ENCODE results near the gene CYTH3.

DNA sequence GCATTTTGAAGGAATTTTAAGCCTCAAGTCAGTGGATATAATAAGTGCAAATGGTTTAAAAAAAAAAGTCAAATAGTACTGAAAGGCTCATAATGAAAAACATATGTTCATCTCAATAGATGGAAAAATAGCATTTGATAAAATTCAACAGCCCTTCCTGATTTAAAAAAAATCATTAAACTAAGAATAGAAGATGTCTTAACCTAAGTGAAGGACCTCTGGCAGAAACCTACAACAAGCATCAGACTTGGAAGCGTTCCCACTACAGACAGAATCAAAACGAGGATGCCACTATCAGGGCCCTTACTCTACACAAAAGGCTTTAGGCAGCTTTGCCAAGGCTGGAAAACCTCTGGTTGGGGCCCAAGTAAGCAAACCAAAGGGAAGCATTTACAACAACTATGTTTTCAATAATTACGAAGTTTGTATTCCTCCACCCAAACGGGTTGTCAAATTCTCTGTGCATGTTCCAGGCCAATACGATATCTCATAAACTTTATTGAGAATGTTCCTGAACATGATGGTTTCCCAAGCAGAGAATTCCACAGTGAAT is 45.1 kb downstream of the CYTH3 start:
- no peak for TF ChIP-seq SMC3 (IDR thresholded peaks at IDR 0.05; ENCODE audit: low read depth, low read length)
- no peak for TF ChIP-seq MXI1 (IDR thresholded peaks at IDR 0.05; ENCODE audit: borderline replicate concordance, low read depth, low read length)
- TF ChIP-seq CTCF (conservative IDR thresholded peaks at IDR 0.05; ENCODE audit: low read depth, low read length) = no peak
